ELF-1 (cell line): ENCODE data around the gene MKNK1.

ENCODE experiments used
- DNase-seq: peaks from one replicate; pipeline ENCODE4 v3.0.0-alpha.2; 2016; ENCODE audit warnings: low read depth, low spot score

Gene MKNK1

GRCh38 chr1:46596036-46596435 is 8.0 kb downstream of the MKNK1 start:
- no peak for DNase-seq

- no peak for DNase-seq
Observed at GRCh38 chr1:46595127-46595526, 8.9 kb downstream of the MKNK1 start.

GRCh38 chr1:46594063-46594462 is 10.0 kb downstream of the MKNK1 start:
- no peak for DNase-seq

- DNase-seq: no peak
Observed at GRCh38 chr1:46592823-46593222, 11.2 kb downstream of the MKNK1 start.

- no peak for DNase-seq
Observed at GRCh38 chr1:46589529-46589928, 14.5 kb downstream of the MKNK1 start.

- no peak for DNase-seq
Observed at GRCh38 chr1:46587069-46587468, 17.0 kb downstream of the MKNK1 start.

- no peak for DNase-seq
Observed at GRCh38 chr1:46585312-46585938, 18.6 kb downstream of the MKNK1 start.

- no peak for DNase-seq
Observed at GRCh38 chr1:46583494-46583893, 20.6 kb downstream of the MKNK1 start.

GRCh38 chr1:46582972-46583371 is 21.1 kb downstream of the MKNK1 start:
- no peak for DNase-seq

GRCh38 chr1:46581681-46582455 is 22.2 kb downstream of the MKNK1 start:
- no peak for DNase-seq

- DNase-seq: no peak
Observed at GRCh38 chr1:46580140-46580903, 23.7 kb downstream of the MKNK1 start.

GRCh38 chr1:46577671-46578070 is 26.4 kb downstream of the MKNK1 start:
- DNase-seq: no peak

- no peak for DNase-seq
Observed at GRCh38 chr1:46576596-46576995, 27.5 kb downstream of the MKNK1 start.

GRCh38 chr1:46575778-46576177 is 28.3 kb downstream of the MKNK1 start:
- no peak for DNase-seq

GRCh38 chr1:46575300-46575699 is 28.8 kb downstream of the MKNK1 start:
- DNase-seq: no peak

GRCh38 chr1:46571691-46572225 is 32.3 kb downstream of the MKNK1 start:
- no peak for DNase-seq

- DNase-seq: no peak
Observed at GRCh38 chr1:46569884-46570725, 34.0 kb downstream of the MKNK1 start.

- DNase-seq: no peak
Observed at GRCh38 chr1:46569116-46569515, 35.0 kb downstream of the MKNK1 start.

- no peak for DNase-seq
Observed at GRCh38 chr1:46568461-46568891, 35.6 kb downstream of the MKNK1 start.

GRCh38 chr1:46563341-46563740 is 40.7 kb downstream of the MKNK1 start:
- DNase-seq: no peak

GRCh38 chr1:46562498-46562897 is 41.6 kb downstream of the MKNK1 start:
- DNase-seq: no peak
